Fibroblast of gingiva (primary cell): ENCODE results near the gene MFNG.

ENCODE experiments used
- DNase-seq: peaks from one replicate; pipeline ENCODE4 v3.0.0-alpha.2; 2011; ENCODE audit warnings: low read depth

Gene MFNG

GRCh38 chr22:37423283-37423682 is 62.9 kb downstream of the MFNG start:
- no peak for DNase-seq

- no peak for DNase-seq
Observed at GRCh38 chr22:37421468-37421877, 64.7 kb downstream of the MFNG start.

- DNase-seq = no peak
Observed at GRCh38 chr22:37420686-37421467, 65.3 kb downstream of the MFNG start.

- no peak for DNase-seq
Observed at GRCh38 chr22:37419969-37420685, 66.1 kb downstream of the MFNG start.

GRCh38 chr22:37419370-37419968 is 66.7 kb downstream of the MFNG start:
- DNase-seq = no peak
